SH-SY5Y (cell line): Measurements from ENCODE around the gene PEA15.

Source experiments
- GATA2 ChIP-seq: IDR thresholded peaks from 2 replicates; pipeline ENCODE4 v1.6.1; 2011; ENCODE audit warnings: mild to moderate bottlenecking, low read depth, low read length
- GATA3 ChIP-seq: IDR thresholded peaks from 2 replicates; pipeline ENCODE4 v1.6.1; 2011; ENCODE audit warnings: low read depth, mild to moderate bottlenecking, low read length, moderate library complexity

- TF ChIP-seq GATA2: no peak
- no peak for TF ChIP-seq GATA3
Measured at GRCh38 chr1:160193832-160194736, 11.1 kb upstream of the PEA15 start.
